GM23338 (cell line): ENCODE data around the gene EPB41L5. TPM values are rescaled to one million over a fixed set of nuclear protein-coding genes. Genes with fewer than 3 reads are reported as not detected.

ENCODE experiments used
- ATAC-seq: fragments of 200-7000 bp; cut with Tn5 transposase; 3 replicates; pipeline ENCODE4 v1.9.1; 2020
- DNase-seq: peaks from one replicate; pipeline ENCODE4 v3.0.0-alpha.2; 2015; ENCODE audit warnings: low spot score
- H2AFZ ChIP-seq: fragments of 200-600 bp; sonication (generic); 2 replicates; pipeline ENCODE4 v1.8.0; 2016; ENCODE audit warnings: antibody characterized with exemption, mild to moderate bottlenecking, moderate library complexity
- H3F3A ChIP-seq: fragments of 200-600 bp; sonication (generic); replicated peaks from 2 replicates; pipeline ENCODE4 v1.8.0; 2017; ENCODE audit warnings: antibody characterized with exemption, mixed run types, low read depth
- H3K27ac ChIP-seq: fragments of 200-600 bp; sonication (generic); 2 replicates; pipeline ENCODE4 v1.6.1; 2016; ENCODE audit warnings: low read depth
- H3K27me3 ChIP-seq: fragments of 200-600 bp; sonication (generic); 2 replicates; pipeline ENCODE4 v1.8.0; 2016; ENCODE audit warnings: mild to moderate bottlenecking, mixed run types, moderate library complexity; ENCODE audit not compliant: insufficient read depth
- H3K36me3 ChIP-seq: fragments of 200-600 bp; sonication (generic); 2 replicates; pipeline ENCODE4 v1.8.0; 2016; ENCODE audit warnings: mild to moderate bottlenecking; ENCODE audit not compliant: insufficient read depth
- H3K4me1 ChIP-seq: fragments of 200-600 bp; sonication (generic); 2 replicates; pipeline ENCODE4 v1.8.0; 2016; ENCODE audit warnings: mild to moderate bottlenecking, moderate library complexity; ENCODE audit not compliant: insufficient read depth
- H3K4me2 ChIP-seq: fragments of 200-600 bp; sonication (generic); 2 replicates; pipeline ENCODE4 v1.7.1; 2017; ENCODE audit warnings: mixed run types
- H3K4me3 ChIP-seq: fragments of 200-600 bp; sonication (generic); 2 replicates; pipeline ENCODE4 v1.6.1; 2016; ENCODE audit warnings: mixed run types
- H3K79me2 ChIP-seq: fragments of 200-600 bp; sonication (generic); replicated peaks from 2 replicates; pipeline ENCODE4 v1.8.0; 2017; ENCODE audit warnings: mild to moderate bottlenecking; ENCODE audit not compliant: insufficient read depth
- H3K9me2 ChIP-seq: fragments of 200-600 bp; sonication (generic); 2 replicates; pipeline ENCODE4 v1.8.0; 2017; ENCODE audit not compliant: insufficient read depth
- H4K20me1 ChIP-seq: fragments of 200-600 bp; sonication (generic); replicated peaks from 2 replicates; pipeline ENCODE4 v1.8.0; 2017; ENCODE audit warnings: mild to moderate bottlenecking; ENCODE audit not compliant: insufficient read depth
- H3K27ac Mint-ChIP-seq: 2 replicates; pipeline ENCODE4 v1.8.0; 2020; ENCODE audit warnings: inconsistent platforms, mild to moderate bottlenecking, moderate library complexity, mixed read lengths
- H3K27me3 Mint-ChIP-seq: 3 replicates; pipeline ENCODE4 v1.8.0; 2022; ENCODE audit warnings: low read depth, mild to moderate bottlenecking, moderate library complexity, mixed read lengths, inconsistent platforms; ENCODE audit not compliant: insufficient read depth, poor library complexity
- H3K36me3 Mint-ChIP-seq: 3 replicates; pipeline ENCODE4 v1.8.0; 2021; ENCODE audit warnings: low read depth, mild to moderate bottlenecking, inconsistent platforms, moderate library complexity, mixed read lengths
- H3K4me1 Mint-ChIP-seq: 3 replicates; pipeline ENCODE4 v1.8.0; 2020; ENCODE audit warnings: mild to moderate bottlenecking, inconsistent platforms, mixed read lengths
- H3K4me3 Mint-ChIP-seq: 3 replicates; pipeline ENCODE4 v1.8.0; 2021; ENCODE audit warnings: moderate library complexity, mild to moderate bottlenecking, inconsistent platforms, mixed read lengths
- H3K9me3 Mint-ChIP-seq: 3 replicates; pipeline ENCODE4 v1.8.0; 2020; ENCODE audit warnings: moderate library complexity, mild to moderate bottlenecking, inconsistent platforms, mixed read lengths
- CREB1 ChIP-seq: fragments of 250-450 bp; sonication (Bioruptor Pico); IDR thresholded peaks from 2 replicates; pipeline ENCODE4 v1.5.0; 2020; ENCODE audit warnings: low read depth, mild to moderate bottlenecking, moderate library complexity
- EZH2 ChIP-seq: fragments of 200-600 bp; sonication (generic); IDR thresholded peaks from one replicate; pipeline ENCODE4 v1.8.0; 2017; ENCODE audit warnings: antibody characterized with exemption, mild to moderate bottlenecking, low read depth; ENCODE audit not compliant: unreplicated experiment
- EZH2phosphoT487 ChIP-seq: fragments of 200-600 bp; sonication (generic); IDR thresholded peaks from one replicate; pipeline ENCODE4 v1.8.1; 2018; ENCODE audit warnings: antibody characterized with exemption; ENCODE audit not compliant: unreplicated experiment
- JUNB ChIP-seq: IDR thresholded peaks from one replicate; pipeline ENCODE4 v1.6.1; 2016; ENCODE audit warnings: antibody characterized with exemption; ENCODE audit not compliant: unreplicated experiment
- NANOG ChIP-seq: IDR thresholded peaks from 2 replicates; pipeline ENCODE4 v1.6.1; 2016; ENCODE audit warnings: antibody characterized with exemption, borderline replicate concordance
- POLR2AphosphoS5 ChIP-seq: IDR thresholded peaks from 2 replicates; pipeline ENCODE4 v1.6.1; 2016; ENCODE audit warnings: antibody characterized with exemption, low read depth
- STAT1 ChIP-seq: IDR thresholded peaks from one replicate; pipeline ENCODE4 v1.6.1; 2016; ENCODE audit warnings: antibody characterized with exemption; ENCODE audit not compliant: unreplicated experiment
- ZNF114 ChIP-seq: fragments of 250-450 bp; sonication (Bioruptor Pico); IDR thresholded peaks from 2 replicates; pipeline ENCODE4 v1.5.0; 2020; ENCODE audit warnings: mild to moderate bottlenecking, moderate library complexity
- ZNF331 ChIP-seq: fragments of 250-450 bp; sonication (Bioruptor Pico); IDR thresholded peaks from 2 replicates; pipeline ENCODE4 v1.5.0; 2020; ENCODE audit warnings: low read depth, mild to moderate bottlenecking, moderate library complexity
- polyA plus RNA-seq: library from polyadenylated mRNA; unstranded; fragments of >200 nt; fragmentation: Nextera tagmentation; extraction: Ambion mirVana; gene quantifications from 2 replicates; pipeline ENCODE4 v1.2.1, GENCODE V29; 2016
- total RNA-seq: library from RNA; depleted of rRNA; stranded (reverse); fragments of >200 nt; shearing (Covaris generic); gene quantifications from 2 replicates; pipeline ENCODE4 v1.2.3, GENCODE V29; 2014
- TF ChIP-seq, protein P1 (sequence below), 2 experiments: fragments of 200-600 bp in 1 of 2; sonication (generic) in 1 of 2; conservative IDR thresholded peaks; 2 replicates each; pipeline versions ENCODE4 v1.5.1 to v1.6.1; 2016 to 2017; ENCODE audit warnings: antibody characterized with exemption in 2 of 2, low read depth in 2 of 2, mild to moderate bottlenecking in 2 of 2, moderate library complexity in 1 of 2
- TF ChIP-seq, protein P2 (sequence below): IDR thresholded peaks from one replicate; pipeline ENCODE4 v1.6.1; 2018; ENCODE audit warnings: antibody characterized with exemption; ENCODE audit not compliant: unreplicated experiment
- TF ChIP-seq, protein P3 (sequence below): IDR thresholded peaks from 2 replicates; pipeline ENCODE4 v1.6.1; 2016; ENCODE audit warnings: antibody characterized with exemption
- TF ChIP-seq, protein P4 (sequence below): fragments of 250-450 bp; sonication (Bioruptor Pico); IDR thresholded peaks from 2 replicates; pipeline ENCODE4 v1.5.0; 2020; ENCODE audit warnings: mild to moderate bottlenecking, moderate library complexity

EPB41L5 gene
- total and polyA plus RNA-seq, 2 experiments from 2014 or later, result 15.5 to 35.4 TPM

DNA sequence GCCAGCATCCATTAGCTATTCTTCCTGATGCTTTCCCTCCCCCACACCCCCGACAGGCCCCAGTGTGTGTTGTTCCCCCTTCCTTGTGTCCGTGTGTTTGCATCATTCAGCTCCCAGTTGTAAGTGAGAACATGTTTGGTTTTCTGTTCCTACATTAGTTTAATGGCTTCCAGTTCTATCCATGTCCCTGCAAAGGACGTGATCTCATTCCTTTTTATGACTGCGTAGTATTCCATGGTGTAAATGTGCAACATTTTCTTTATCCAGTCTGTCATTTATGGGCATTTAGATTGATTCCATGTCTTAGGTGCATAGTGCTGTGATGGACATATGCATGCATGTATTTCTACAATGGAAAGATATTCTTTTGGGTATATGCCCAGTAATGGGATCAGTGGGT lies 105.6 kb downstream of the EPB41L5 start:
- no peaks in the 10 kb centered on the region for H3K79me2 ChIP-seq
- Mint-ChIP-seq H3K27me3 (peaks cover 1% of the 10 kb centered on the region), H3K9me3 (peaks cover 25% of the 10 kb centered on the region; the same call in 2 of the 3 replicates), H3K4me1 (no peaks in the 10 kb centered on the region), H3K36me3 (peaks cover 15% of the 10 kb centered on the region; the same call in 2 of the 3 replicates), H3K4me3 (no peak overlapping the region), H3K27ac (no peak overlapping the region)
- no peak overlapping the region for H3K27ac ChIP-seq
- TF ChIP-seq JUNB, result no peak
- TF ChIP-seq, protein P1, sequence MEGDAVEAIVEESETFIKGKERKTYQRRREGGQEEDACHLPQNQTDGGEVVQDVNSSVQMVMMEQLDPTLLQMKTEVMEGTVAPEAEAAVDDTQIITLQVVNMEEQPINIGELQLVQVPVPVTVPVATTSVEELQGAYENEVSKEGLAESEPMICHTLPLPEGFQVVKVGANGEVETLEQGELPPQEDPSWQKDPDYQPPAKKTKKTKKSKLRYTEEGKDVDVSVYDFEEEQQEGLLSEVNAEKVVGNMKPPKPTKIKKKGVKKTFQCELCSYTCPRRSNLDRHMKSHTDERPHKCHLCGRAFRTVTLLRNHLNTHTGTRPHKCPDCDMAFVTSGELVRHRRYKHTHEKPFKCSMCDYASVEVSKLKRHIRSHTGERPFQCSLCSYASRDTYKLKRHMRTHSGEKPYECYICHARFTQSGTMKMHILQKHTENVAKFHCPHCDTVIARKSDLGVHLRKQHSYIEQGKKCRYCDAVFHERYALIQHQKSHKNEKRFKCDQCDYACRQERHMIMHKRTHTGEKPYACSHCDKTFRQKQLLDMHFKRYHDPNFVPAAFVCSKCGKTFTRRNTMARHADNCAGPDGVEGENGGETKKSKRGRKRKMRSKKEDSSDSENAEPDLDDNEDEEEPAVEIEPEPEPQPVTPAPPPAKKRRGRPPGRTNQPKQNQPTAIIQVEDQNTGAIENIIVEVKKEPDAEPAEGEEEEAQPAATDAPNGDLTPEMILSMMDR (conservative IDR thresholded peaks at IDR 0.05; ENCODE audit: low read depth in 2 of 2), result no peak
- TF ChIP-seq EZH2phosphoT487, result no peak
- TF ChIP-seq, protein P2, sequence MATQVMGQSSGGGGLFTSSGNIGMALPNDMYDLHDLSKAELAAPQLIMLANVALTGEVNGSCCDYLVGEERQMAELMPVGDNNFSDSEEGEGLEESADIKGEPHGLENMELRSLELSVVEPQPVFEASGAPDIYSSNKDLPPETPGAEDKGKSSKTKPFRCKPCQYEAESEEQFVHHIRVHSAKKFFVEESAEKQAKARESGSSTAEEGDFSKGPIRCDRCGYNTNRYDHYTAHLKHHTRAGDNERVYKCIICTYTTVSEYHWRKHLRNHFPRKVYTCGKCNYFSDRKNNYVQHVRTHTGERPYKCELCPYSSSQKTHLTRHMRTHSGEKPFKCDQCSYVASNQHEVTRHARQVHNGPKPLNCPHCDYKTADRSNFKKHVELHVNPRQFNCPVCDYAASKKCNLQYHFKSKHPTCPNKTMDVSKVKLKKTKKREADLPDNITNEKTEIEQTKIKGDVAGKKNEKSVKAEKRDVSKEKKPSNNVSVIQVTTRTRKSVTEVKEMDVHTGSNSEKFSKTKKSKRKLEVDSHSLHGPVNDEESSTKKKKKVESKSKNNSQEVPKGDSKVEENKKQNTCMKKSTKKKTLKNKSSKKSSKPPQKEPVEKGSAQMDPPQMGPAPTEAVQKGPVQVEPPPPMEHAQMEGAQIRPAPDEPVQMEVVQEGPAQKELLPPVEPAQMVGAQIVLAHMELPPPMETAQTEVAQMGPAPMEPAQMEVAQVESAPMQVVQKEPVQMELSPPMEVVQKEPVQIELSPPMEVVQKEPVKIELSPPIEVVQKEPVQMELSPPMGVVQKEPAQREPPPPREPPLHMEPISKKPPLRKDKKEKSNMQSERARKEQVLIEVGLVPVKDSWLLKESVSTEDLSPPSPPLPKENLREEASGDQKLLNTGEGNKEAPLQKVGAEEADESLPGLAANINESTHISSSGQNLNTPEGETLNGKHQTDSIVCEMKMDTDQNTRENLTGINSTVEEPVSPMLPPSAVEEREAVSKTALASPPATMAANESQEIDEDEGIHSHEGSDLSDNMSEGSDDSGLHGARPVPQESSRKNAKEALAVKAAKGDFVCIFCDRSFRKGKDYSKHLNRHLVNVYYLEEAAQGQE, result no peak
- no peak for TF ChIP-seq ZNF114 (CRISPR knock-in tag)
- TF ChIP-seq, protein P3, sequence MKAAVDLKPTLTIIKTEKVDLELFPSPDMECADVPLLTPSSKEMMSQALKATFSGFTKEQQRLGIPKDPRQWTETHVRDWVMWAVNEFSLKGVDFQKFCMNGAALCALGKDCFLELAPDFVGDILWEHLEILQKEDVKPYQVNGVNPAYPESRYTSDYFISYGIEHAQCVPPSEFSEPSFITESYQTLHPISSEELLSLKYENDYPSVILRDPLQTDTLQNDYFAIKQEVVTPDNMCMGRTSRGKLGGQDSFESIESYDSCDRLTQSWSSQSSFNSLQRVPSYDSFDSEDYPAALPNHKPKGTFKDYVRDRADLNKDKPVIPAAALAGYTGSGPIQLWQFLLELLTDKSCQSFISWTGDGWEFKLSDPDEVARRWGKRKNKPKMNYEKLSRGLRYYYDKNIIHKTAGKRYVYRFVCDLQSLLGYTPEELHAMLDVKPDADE, result no peak
- TF ChIP-seq EZH2, result no peak
- TF ChIP-seq NANOG, result no peak
- no peak for TF ChIP-seq STAT1
- no peak for TF ChIP-seq CREB1 (CRISPR knock-in tag)
- TF ChIP-seq POLR2AphosphoS5, result no peak
- TF ChIP-seq, protein P4, sequence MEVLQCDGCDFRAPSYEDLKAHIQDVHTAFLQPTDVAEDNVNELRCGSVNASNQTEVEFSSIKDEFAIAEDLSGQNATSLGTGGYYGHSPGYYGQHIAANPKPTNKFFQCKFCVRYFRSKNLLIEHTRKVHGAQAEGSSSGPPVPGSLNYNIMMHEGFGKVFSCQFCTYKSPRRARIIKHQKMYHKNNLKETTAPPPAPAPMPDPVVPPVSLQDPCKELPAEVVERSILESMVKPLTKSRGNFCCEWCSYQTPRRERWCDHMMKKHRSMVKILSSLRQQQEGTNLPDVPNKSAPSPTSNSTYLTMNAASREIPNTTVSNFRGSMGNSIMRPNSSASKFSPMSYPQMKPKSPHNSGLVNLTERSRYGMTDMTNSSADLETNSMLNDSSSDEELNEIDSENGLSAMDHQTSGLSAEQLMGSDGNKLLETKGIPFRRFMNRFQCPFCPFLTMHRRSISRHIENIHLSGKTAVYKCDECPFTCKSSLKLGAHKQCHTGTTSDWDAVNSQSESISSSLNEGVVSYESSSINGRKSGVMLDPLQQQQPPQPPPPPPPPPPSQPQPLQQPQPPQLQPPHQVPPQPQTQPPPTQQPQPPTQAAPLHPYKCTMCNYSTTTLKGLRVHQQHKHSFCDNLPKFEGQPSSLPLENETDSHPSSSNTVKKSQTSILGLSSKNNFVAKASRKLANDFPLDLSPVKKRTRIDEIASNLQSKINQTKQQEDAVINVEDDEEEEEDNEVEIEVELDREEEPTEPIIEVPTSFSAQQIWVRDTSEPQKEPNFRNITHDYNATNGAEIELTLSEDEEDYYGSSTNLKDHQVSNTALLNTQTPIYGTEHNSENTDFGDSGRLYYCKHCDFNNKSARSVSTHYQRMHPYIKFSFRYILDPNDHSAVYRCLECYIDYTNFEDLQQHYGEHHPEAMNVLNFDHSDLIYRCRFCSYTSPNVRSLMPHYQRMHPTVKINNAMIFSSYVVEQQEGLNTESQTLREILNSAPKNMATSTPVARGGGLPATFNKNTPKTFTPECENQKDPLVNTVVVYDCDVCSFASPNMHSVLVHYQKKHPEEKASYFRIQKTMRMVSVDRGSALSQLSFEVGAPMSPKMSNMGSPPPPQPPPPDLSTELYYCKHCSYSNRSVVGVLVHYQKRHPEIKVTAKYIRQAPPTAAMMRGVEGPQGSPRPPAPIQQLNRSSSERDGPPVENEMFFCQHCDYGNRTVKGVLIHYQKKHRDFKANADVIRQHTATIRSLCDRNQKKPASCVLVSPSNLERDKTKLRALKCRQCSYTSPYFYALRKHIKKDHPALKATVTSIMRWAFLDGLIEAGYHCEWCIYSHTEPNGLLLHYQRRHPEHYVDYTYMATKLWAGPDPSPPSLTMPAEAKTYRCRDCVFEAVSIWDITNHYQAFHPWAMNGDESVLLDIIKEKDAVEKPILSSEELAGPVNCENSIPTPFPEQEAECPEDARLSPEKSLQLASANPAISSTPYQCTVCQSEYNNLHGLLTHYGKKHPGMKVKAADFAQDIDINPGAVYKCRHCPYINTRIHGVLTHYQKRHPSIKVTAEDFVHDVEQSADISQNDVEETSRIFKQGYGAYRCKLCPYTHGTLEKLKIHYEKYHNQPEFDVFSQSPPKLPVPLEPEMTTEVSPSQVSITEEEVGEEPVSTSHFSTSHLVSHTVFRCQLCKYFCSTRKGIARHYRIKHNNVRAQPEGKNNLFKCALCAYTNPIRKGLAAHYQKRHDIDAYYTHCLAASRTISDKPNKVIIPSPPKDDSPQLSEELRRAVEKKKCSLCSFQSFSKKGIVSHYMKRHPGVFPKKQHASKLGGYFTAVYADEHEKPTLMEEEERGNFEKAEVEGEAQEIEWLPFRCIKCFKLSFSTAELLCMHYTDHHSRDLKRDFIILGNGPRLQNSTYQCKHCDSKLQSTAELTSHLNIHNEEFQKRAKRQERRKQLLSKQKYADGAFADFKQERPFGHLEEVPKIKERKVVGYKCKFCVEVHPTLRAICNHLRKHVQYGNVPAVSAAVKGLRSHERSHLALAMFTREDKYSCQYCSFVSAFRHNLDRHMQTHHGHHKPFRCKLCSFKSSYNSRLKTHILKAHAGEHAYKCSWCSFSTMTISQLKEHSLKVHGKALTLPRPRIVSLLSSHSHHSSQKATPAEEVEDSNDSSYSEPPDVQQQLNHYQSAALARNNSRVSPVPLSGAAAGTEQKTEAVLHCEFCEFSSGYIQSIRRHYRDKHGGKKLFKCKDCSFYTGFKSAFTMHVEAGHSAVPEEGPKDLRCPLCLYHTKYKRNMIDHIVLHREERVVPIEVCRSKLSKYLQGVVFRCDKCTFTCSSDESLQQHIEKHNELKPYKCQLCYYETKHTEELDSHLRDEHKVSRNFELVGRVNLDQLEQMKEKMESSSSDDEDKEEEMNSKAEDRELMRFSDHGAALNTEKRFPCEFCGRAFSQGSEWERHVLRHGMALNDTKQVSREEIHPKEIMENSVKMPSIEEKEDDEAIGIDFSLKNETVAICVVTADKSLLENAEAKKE (CRISPR knock-in tag), result no peak
- TF ChIP-seq ZNF331, result no peak
- no peak overlapping the region for H3K4me3 ChIP-seq
- ATAC-seq, result no peak
- H3K9me2 ChIP-seq, result no peaks in the 10 kb centered on the region
- H3F3A ChIP-seq, result no peaks in the 10 kb centered on the region
- no peak for DNase-seq
- H3K36me3 ChIP-seq, result no peaks in the 10 kb centered on the region
- H2AFZ ChIP-seq, result no peak overlapping the region
- H3K4me1 ChIP-seq, result no peaks in the 10 kb centered on the region
- H3K4me2 ChIP-seq, result no peak overlapping the region
- H4K20me1 ChIP-seq, result no peaks in the 10 kb centered on the region
- no peaks in the 10 kb centered on the region for H3K27me3 ChIP-seq
